NOMO-1 treated with DMSO at 0.1 percent for 48 hours (cell line): Measurements from ENCODE around the gene CPNE7.
A peak's percentile ranks its signal among the peaks of the same experiment; 100 is the strongest.

ENCODE experiments used
- DNase-seq: peaks from one replicate; lab custom pipeline; 2025; ENCODE audit not compliant: unreplicated experiment; lab: John Stamatoyannopoulos, UW

CPNE7 gene

DNA sequence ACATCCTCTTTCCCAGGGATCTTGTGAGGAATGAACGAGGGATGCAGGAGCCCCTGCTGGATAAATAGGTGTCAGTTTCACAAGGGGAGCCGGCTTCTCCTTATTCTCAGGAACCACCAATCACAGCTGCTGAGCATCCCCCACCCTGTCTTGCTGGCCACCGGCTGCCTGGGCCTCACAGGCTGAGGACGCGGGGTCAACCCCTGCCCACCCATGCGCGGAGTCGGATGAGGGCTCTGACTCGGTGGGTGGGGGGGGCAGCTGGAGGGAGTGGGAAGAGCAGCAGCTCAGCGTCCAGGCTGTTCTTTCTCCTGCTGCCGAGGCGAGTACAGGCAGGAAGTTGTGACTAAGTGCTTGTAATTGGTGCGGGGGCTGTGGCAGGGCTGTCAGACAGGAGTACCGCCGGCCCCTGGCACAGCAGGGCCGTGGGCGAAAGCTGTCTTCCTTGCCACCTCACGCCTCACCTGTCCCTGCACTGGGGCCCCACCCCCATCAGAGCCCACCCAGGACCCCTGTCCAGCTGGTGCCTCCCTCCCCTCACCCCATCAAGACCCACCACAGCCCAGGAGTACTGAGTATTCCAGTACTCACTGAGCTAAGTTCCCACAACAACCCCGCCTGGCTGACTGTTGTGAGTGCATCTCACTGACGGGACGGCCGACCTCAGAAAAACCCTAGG lies 26.9 kb downstream of the CPNE7 start:
- peak; percentile 69 for DNase-seq

DNA sequence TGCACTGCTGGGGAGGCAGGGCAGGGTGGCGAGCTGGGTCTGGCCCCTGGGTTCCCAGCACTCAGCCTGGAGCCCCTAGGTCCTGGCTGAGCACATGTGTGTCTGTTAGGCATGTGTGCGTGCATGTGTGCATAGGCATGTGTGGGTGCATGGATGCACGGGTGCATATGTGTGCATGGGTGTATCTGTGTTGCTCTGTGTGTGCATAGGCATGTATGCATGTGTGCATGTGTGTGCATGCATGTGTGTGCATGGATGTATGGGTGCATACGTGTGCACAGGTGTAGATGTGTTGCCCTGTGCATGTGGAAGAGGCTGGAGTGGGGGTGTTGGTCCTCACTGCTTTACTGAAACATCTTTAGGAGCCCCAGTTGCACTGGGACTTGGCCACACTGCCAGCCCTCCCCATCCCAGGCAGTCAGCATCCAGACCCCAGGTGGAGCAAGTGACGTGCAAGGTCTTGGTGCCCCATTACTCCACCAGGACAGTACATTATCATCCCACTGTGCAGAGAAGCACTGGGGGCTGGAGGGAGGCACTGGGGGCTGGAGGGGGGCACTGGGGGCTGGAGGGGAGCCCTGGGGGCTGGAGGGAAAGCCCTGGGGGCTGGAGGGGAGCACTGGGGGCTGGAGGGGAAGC lies 27.5 kb downstream of the CPNE7 start:
- DNase-seq, result no peak

DNA sequence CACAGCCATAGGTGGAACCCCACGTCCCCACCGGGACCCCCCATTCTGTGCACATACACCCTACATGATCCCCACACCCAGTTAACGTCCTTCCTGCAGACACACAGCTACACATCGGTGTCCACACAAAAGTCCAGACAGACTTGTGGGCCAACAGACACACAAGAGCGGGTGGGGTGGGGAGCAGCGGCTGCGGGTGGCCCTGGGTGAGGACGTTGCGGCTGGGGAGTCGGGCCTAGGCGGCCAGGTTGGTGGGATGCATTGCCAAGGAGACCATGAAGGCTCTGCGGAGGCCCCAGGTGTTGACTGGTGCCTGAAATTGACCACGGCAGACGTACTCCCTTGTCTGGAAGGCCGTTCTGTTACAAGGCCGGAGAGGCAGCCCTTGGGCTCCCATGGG lies 29.2 kb downstream of the CPNE7 start:
- no peak for DNase-seq

DNA sequence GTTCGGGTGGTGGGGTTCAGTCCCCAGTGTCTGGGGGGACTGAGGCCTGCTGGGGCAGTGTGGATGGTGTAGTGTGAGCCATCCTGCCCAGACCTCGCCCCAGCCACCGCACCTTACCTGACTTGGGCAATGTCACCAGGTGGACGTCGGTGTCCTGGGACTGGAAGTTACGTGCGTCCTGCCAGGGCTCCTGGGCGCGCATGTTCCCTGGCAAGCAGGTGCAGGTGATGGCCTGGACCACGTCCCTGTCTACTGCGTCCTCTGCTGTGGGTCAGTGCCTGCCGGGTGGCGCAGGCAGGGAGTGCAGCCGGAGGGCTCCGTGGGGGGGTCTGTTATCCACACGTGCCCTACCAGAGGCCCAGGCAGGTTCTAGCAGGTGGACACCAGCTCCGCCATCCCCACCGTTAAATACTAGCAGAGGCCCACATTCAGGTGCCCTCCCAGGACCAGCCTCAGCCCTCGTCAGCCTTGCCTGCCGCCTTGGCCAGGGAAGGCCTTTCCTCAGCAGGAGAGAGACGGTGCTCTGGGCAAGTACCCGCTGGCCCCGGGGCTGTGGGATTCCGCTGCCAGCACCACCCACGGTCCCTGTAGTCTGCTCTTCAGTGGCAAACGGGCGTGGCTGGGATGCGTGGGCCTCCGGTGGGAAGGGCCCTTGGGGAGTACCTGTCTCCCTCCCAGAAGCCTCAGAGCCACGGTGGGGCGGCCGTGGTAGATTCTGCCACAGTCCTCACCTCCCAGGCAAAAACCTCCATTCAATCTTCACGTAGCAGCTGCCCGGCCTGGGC lies 29.8 kb downstream of the CPNE7 start:
- DNase-seq, result no peak

DNA sequence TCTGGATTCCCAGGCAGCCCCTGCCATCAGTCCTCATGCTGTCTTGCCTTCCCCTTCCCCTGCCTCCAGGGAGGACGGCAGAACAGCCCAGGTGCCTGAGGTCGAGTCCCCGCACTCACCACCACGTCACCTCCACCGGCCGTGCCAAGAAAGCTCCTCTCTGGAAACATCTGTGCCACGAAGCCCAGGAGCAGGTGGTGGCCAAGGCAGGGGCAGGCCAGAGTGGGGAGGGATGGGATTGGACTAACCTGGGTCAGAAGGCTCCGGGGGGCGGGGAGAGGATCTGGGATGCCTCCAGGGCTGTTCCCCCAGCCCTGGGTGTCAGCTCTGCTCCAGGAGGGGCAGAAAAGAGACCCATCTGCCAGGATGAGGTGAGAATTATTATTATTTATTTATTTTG lies 30.4 kb downstream of the CPNE7 start:
- no peak for DNase-seq

DNA sequence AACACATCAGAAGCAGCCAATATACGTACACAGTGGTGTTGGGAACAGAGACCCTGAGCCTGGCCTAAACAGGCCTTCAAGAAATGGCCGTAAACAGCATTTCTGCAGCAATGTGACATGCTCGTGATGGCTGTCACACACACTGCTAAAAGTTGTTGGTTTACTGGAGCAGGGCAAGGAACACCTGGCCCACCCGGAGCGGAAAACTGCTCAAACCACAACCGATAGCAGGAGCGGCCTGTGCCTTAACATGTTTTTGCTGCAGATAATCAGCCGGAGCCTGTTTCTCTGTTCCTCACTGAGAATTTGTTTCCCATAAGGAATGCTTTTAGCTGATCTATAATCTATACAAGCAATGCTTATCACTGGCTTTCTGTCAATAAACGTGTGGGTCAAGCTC lies 31.9 kb downstream of the CPNE7 start:
- DNase-seq, result no peak

DNA sequence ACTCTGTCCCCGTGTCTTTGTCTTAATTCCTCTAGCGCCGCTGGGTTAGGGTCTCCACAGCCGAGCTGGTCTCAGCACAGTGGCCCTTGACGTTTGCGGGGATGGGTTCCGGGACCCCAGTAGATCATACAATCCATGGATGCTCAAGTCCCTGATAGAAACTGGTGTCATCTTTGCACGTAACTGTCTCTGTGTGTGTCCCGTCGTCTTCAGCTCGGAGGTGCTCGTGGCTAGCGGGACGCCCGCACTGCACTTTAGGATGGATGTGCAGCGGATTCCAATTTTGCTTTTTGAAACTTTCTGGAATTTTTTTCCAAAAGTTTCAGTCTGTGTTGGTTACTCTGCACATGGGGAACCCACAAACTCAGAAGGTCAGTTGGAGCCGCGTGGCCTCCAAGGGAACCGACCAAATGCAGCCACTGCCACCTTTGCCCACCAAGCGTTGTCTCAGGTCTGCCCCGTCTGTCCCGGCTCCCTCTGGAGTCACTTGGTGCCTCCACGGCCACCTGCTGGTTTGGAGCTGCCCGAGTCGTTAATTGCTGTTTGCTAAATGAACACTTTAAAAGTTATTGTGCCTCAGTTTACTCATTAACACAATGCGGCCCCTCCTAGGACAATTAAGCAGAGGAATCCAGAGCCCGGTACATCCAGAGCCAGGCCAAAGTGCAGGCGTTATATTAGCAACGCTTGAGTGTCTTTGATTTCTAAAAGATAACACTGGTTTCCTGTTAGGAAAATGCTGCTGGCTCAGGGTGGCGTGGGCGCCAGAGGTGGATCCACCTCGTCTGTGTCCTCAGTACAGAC lies 32.6 kb downstream of the CPNE7 start:
- no peak for DNase-seq

DNA sequence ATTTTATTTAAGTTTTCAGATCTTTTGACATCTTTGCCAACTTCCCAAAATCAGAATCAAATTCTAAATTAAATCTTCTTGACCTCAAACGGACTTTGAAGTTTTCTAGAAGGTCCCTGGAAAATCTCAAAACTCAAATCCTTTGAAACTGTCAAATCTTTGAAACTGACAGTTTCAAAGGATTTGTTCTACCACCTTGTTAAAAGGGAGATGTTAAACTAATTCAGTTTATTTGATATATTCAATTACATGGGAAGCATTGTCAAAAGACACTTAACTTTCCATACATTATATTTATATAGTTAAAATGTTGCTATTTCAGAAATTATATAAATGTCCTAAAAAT lies 34.5 kb downstream of the CPNE7 start:
- DNase-seq, result no peak

DNA sequence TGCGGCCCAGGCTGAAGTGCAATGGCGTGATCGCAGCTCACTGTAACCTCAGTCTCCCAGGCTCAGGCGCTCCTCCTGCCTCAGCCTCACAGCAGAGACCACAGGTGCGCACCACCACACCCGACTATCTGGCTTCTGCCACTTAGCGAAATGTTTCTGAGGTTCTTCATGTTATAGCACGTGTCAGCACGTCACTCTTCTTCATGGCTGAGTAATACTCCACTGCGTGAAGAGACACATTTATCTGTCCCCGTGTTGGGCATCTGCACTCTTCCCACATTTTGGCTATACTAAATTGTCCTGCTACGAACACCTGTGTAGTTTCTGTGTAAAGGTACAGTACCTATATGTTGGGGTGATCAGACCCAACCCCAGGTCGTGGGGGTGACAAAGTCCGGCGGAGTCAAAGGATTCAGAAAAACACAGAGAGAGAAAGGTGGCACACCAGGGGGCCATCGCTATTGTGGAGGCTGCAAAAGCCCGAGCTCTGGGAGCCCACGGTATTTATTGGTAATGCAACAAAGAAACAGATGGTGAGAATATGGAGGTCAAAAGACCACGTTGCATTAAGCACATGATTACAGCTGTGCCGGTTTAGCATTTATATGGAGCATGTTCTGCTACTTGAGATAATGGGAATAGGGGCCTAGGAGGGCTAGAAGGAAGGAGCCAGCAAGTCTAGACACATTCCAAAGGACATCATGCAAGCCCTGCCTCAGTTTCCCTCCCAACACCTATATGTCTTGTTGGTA lies 37.0 kb downstream of the CPNE7 start:
- DNase-seq, result no peak

DNA sequence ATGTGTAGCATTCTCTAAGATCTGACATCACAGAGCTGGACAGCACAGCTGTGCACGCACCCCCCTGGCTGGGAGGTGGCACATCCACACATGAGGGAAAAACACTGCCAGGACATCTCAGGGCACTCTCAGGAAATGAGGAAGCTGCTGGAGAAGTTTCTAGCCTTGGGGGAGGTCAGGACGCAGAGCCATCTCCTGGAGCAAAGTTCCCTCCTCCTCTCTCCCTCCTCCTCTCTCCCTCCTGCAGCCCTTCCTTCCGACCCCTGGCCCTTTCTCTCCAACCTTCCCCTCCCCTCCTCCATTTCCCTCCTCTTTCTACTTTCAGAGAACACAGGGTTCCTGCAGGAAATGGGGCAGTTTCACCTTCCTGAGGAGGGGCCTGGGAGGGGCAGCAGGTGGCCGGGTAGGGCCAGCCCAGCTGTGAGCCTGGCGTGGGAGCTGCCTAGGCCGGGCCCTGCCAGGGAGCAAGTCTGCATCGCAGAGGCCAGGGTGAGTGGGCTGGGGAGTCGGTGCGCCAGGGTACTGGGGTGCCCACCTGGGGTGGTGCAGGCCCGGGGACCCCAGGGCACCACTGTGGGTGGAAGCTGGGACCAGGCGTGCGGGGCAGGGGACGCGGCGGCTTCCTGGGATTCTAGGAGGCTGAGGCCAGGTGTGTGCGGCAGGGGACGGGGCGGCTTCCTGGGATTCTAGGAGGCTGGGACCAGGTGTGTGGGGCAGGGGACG lies 37.8 kb downstream of the CPNE7 start, which contains the start of gene DPEP1:
TSS of gene DPEP1 (plus strand) at position 412 of the 723 bp plus-strand sequence. CDS start 16,769 bp downstream, outside the sequence.
- DNase-seq, result no peak

DNA sequence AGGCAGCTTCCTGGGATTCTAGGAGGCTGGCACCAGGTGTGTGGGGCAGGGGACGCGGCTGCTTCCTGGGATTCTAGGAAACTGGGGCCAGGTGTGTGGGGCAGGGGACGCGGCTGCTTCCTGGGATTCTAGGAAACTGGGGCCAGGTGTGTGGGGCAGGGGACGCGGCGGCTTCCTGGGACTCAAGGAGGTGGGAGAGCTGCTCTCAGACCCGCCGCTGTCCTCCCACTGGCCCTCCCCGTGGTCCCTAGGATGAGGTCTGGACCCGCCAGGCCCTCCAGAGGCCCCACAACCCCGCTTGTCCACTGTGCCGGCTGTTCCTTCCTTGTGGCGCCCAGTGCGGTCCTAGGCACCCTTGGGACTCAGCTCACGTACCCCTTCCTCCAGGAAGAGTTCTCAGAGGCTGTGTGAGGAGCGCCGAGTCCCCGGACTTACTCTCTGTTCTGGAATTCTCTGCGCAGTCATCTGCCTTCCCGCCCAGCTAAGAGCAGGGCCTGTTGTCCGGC lies 38.4 kb downstream of the CPNE7 start:
- no peak for DNase-seq

DNA sequence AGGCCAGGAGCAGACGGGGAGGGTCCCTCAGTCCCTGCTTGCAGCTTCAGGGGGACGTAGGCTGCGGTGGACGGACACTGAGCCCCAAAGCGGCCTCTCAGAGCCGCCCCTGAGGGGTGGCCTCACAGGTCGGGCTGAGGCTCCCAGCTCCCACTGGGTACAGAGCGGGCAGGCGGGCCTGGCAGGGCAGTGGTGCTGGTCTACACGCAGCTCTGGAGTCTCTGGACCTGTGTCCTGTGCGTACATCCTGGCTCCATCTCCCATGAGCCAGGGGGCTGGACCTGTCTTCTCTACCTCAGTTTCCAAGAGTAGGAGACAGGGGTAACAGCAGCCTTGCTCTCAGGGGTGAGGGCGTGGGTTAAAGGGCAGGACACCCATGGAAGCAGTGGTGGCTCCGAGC lies 39.6 kb downstream of the CPNE7 start:
- DNase-seq, result no peak

DNA sequence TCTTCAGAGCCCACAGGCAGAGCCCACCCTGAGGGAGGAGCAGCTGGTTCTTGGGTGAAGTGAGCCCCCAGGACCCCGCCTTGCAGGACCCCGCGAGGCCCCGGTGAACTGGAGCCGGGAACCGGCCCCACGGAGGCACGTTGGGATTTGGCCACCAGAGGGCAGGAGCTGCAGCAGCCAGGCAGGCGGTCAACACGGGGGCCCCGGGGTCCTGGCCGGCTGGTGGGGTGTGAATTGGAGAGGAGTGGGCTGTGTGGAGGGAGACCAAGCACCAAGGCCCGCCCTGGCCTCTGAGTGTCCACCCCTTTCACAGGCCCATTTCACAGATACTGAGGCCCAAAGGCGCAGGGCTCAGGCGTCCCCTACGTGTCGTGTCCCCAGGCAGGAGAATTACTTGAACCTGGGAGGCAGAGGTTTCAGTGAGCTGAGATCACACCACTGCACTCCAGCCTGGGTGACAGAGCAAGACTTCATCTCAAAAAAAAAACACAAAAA lies 40.1 kb downstream of the CPNE7 start:
- DNase-seq, result no peak

DNA sequence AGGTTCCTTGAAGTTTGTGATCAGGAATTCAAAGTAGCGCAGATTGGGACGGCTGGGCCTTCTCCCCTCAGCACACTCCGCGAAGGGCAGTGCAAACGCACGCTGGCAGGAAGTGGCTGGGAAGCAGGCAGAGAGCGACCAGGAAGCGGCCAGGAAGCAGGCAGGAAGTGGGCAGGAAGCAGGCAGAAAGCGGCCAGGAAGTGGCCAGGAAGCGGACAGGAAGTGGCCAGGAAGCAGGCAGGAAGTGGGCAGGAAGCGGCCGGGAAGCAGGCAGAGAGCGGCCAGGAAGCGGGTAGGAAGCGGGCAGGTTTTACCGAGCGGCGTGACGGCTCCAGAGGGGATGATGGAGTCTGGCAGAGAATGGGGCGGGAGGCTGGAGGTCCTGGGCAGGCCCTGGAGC lies 41.1 kb downstream of the CPNE7 start:
- no peak for DNase-seq

DNA sequence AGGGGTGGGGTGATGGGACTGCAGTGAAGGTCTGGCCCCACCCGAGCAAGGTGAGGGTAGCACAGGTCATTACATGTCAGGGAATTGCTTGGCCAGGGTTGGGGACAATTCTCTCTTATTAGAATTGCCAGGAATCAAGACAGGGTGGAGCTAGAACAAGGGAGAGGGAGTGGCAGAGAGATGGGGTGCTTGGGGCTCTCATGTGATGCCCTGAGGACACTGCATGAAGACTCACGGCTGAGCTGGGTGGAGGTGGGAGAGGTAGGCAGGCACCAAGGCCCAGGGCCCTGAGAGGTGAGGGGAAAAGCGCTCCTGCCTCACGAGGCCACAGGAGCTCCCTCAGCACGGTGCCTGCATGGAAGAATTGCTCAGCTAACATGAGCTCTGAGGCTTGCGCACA lies 41.5 kb downstream of the CPNE7 start:
- no peak for DNase-seq

DNA sequence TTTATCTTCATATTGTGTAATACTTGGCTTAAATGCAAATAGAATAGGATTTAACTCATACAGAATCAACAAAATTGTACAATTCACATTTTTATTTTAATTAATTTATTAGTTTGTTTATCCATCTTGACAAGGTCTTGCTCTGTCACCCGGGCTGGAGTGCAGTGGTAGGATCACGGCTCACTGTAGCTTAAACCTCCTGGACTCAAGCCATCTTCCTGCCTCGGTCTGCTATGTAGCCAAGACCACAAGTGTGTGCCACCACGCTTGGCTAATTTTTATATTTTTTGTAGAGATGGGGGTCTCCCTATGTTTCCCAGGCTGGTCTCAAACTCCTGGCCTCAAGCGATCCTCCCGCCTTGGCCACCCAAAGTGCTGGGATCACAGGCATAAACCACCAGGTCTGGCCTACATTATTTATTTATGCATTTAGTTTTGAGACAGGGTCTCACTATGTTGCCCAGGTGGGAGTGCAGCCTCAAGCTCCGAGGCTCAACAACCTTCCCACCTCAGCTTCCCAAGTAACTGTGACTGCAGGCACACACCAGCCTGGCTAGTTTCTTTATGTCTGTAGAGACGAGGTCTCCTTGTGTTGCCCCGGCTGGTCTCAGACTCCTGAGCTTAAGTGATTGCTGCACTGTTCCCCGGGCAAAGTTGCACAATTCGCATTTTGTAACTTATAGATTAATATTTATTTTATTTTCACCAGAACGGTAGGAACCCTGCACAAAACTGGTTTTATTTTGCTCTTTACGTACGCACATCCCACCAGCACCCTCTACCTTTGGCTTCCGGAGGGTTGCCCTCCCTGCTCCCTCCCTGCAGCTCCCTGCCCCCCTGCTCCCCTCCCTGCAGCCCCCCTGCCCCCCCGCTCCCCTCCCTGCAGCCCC lies 42.8 kb downstream of the CPNE7 start:
- DNase-seq, result no peak

DNA sequence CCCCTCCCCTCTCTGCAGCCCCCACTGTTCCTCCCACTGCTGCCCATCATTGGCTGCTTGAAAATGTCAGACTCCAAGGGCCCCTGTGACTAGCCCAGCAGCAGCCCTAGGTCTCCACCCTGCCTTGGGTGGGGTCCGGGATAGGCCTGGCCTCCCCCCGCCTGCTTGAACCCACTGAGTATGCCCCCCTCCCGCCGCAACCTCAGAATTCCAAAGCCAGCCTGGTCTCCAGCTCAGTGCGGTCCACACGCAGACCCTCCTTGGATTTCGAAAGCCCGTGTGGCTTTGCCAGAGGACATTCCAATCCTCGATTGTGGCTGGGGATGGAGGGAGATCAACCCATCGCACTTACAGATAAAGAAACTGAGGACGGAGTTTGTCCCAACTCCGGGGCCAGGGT lies 44.3 kb downstream of the CPNE7 start:
- no peak for DNase-seq

DNA sequence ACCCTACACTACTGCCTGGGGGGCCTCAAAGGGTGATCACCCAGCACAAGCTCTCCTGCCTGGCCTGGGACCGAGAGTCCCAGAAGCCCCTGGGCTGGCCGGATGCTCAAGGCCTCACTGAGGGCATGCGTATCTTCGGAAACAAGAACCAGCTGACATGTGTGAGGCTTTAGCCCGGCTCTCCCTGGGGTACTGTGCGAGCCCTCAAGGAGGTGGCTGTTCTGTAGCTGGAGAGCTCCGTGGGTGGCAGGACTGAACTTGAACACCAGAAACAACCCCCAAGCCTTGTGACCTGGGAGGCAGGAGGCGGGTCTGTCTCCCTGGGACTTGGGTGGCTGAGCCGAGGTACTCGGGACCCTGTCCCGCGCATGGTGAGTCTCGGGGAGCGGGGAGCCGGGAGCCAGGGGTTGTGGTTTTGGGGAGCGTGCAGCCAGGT lies 44.9 kb downstream of the CPNE7 start:
- no peak for DNase-seq
